Peyer's patch (tissue), 4 donors: ENCODE measurements around the gene LPIN1.

Experiments used
- CTCF ChIP-seq, 6 experiments: fragments of 450-650 bp in 4 of 6; fragments of 200-600 bp in 2 of 6; sonication (generic) in 1 of 6; IDR thresholded peaks; one replicate each; pipeline ENCODE4 v1.5.1; 2017 to 2019; ENCODE audit warnings: antibody characterized with exemption in 6 of 6, mild to moderate bottlenecking in 3 of 6, moderate library complexity in 1 of 6
- POLR2A ChIP-seq, 2 donors: fragments of 450-650 bp; IDR thresholded peaks; one replicate each; pipeline ENCODE4 v1.5.1; 2017; ENCODE audit warnings: antibody characterized with exemption in 2 of 2, mild to moderate bottlenecking in 2 of 2, moderate library complexity in 2 of 2

DNA sequence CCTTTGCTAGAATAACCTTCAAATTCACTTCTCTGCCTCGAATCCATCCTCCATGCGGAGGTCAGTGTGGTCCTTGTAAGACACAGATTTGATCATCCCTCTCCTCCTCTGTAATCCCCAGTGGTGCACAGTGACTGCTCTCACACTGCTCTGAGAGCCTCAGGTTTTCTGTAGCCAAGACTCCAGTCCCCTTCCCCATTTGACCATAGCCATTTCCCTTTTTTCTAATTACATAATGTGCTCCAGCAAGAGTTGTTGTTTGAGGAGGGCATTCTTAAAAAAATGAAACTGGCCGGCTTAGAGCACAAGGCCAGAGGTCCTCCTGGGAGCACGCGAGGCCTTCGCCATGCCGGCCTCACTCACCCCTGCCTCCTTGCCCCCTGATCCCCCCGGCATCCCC lies 34.7 kb upstream of the LPIN1 start:
- TF ChIP-seq CTCF (IDR thresholded peaks at IDR 0.05) = no peak
- no peak for TF ChIP-seq POLR2A (IDR thresholded peaks at IDR 0.05)
